GM12873 (cell line): ENCODE results near the gene RUNX1.

ENCODE experiments used
- CTCF ChIP-seq: IDR thresholded peaks from 2 replicates; pipeline ENCODE4 v1.5.1; 2012; ENCODE audit warnings: low read depth, mild to moderate bottlenecking, moderate library complexity, low read length, control low read depth; ENCODE audit not compliant: insufficient read depth; ENCODE audit errors: missing control alignments

The RUNX1 gene

GRCh38 chr21:34926803-34927467 lies 122.2 kb downstream of the RUNX1 start:
- no peak for TF ChIP-seq CTCF

- no peak for TF ChIP-seq CTCF
Measured at GRCh38 chr21:34925597-34925996, 123.5 kb downstream of the RUNX1 start.

GRCh38 chr21:34924771-34925419 lies 124.2 kb downstream of the RUNX1 start:
- no peak for TF ChIP-seq CTCF

- TF ChIP-seq CTCF: no peak
Measured at GRCh38 chr21:34924194-34924593, 124.9 kb downstream of the RUNX1 start.

GRCh38 chr21:34923626-34924025 lies 125.5 kb downstream of the RUNX1 start:
- TF ChIP-seq CTCF: no peak

- TF ChIP-seq CTCF: no peak
Measured at GRCh38 chr21:34923202-34923601, 125.9 kb downstream of the RUNX1 start.

GRCh38 chr21:34922479-34922878 lies 126.6 kb downstream of the RUNX1 start:
- no peak for TF ChIP-seq CTCF
